Measurements from ENCODE around the gene OSCAR.
A peak's percentile ranks its signal among the peaks of the same experiment; 100 is the strongest.
"Not testable (repeated sequence)": the region's sequence is repeated elsewhere in the genome, so short reads cannot be mapped to it uniquely, and the experiment has no call there.

The OSCAR gene

GRCh38 chr19:54124393-54124792 is 23.8 kb upstream of the OSCAR start:
- DNase-seq, result no peak

- DNase-seq, result no peak
These were observed 23.1 kb upstream of the OSCAR start for GRCh38 chr19:54123682-54124081.

GRCh38 chr19:54121259-54121658 is 20.7 kb upstream of the OSCAR start:
- DNase-seq, result no peak

DNA sequence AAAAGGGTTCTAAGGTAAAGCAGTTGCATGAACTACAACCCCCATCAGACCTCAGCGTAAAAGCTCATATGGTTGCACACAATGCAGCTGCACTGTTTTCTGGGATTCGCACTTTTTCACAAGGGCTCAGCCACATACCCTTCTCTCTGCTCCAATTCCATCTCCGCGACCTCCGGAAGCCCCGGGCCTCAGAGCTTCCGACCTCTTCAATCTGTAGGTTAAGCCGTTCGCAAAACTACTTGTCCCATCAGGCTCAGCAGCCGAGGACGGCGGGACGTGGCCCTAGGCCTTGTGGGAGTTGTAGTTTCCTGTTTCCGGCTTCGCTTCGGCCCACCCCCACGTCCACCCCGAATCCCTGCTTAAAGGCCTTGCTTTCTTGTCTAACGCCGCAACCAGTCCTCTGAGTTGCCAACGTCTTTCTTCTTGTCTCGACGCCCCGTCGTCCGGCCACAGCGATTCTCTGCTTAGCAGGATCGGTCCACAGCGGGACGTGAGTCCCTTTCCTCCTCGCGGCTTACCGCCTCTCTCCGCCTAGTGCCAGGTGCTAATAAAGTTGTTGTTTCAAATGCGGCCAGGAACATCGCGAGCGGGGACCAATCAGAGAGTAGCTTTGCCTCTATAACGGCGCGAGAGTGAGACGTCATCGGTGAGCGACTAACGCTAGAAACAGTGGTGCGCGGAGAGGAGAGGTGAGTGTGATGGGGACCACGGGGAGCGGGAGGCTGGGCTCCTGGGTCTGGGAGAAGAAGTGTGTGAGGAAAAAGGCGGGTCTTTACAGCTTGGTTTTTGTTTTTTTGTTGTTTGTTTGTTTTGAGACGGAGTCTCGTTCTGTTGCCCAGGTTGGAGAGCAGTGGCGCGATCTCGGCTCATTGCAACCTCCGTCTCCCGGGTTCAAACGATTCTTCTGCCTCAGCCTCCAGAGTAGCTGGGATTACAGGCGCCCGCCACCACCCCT is 14.8 kb upstream of the OSCAR start, which contains the start of the genes PRPF31 and TFPT:
PRPF31 (plus strand) TSS at position 646 of the 955 bp plus-strand sequence. CDS start 2,525 bp downstream, outside the sequence.
TFPT (minus strand) TSS at position 549 of the 955 bp plus-strand sequence; CDS start at position 161, 388 bp downstream.
- DNase-seq, result peak; percentile 99

- no peak for DNase-seq
These were observed 13.9 kb upstream of the OSCAR start for GRCh38 chr19:54114340-54115108.

- no peak for DNase-seq
These were observed 9.0 kb upstream of the OSCAR start for GRCh38 chr19:54109651-54110050.

GRCh38 chr19:54108496-54108895 is 7.9 kb upstream of the OSCAR start:
- DNase-seq, result no peak

DNA sequence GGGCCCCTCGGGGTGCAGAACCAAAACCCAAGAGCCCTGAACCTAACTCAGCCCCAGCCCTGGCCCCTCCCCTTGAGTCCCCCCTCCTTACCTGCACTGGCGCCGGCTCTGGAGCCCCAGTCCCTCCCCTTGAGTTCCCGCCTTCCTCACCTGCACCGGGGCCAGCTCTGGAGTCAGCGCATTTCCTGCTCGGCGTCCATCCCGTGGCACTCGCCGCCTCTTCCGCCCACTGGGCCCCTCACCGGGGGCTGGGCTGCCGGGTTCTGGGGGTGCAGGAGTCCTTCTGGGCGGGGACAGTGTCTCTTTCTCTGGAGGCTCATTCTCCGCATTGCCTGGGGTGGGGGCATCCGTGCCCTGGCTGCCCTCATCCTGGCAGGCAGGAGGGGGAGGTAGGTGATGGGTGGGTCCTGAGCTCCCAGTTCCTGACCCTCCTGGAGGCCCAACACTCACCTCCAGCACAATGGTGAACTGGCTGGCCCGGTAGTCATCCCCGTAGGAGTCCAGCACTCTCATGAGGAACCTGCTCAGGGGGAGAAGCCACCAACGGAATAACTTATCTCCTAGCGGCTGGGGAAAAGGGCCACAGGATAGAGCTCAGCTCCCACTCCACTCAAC is 7.4 kb upstream of the OSCAR start:
- no peak for DNase-seq

- DNase-seq, result no peak
These were observed 6.1 kb upstream of the OSCAR start for GRCh38 chr19:54106716-54107115.

GRCh38 chr19:54105796-54106195 is 5.2 kb upstream of the OSCAR start:
- no peak for DNase-seq

DNA sequence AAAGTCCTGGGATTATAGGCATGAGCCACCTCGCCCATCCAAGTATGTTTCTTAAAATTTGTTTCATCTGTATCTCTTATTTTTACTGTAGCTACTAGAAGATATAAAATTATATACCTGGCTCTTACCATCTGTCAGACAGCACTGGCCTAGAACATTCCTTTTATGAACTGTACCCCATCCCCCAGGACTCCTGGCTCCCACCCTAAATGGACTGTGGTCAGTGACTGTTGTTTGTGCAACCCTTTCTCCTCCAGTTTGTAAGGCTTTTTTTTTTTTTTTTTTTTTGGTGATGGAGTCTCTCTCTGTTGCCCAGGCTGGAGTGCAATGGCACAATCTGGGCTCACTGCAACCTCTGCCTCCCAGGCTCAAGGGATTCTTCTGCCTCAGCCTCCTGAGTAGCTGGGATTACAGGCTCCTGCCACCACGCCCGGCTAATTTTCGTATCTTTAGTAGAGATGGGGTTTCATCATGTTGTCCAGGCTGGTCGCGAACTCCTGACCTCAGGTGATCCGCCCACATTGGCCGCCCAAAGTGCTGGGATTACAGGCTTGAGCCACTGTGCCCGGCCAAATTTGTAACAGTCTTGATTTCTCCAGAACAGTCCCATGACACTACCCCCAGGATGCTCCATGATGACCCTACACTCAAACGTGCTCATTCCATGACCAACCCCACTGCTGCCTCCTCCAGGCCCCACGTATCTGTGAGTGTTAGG is 4.6 kb upstream of the OSCAR start:
- no peak for DNase-seq

DNA sequence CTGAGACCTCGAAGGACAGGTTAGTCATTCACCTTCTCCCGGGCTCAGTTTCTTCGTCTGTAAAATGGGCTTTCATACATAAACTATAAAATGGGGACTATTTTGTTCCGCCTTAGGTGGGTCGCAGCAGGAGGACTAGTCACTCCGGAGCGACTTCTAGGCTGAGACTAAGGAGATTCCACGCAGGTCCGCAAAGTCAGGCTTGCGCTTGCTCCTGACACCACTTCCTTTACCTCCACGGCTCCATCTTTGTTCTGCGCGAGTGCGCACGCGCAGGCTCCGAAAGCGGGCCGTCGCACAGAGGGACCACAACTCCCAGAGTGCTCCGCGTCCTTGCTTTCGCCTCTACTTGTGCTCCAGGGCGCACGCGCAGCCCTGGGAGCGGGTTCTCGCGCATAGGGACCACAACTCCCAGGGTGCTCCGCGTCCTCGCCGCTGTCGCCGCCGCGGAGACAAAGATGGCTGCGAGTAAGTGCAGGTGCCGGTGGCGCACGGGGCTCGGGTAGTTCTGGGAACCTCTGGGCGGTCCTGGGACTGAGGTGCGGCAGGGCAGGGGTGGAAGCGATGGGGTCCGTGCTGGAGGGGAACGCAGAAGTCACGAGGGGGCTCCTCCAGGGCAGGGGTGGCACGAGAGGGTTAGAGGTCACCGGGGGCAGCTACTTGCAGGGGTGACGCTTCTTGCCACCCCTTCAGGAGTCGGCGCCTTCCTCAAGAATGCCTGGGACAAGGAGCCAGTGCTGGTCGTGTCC is 2.0 kb upstream of the OSCAR start, which contains the start of gene NDUFA3:
NDUFA3 (plus strand) TSS at position 435 of the 749 bp plus-strand sequence; CDS start at position 459, 24 bp downstream.
- DNase-seq, result peak; percentile 96

DNA sequence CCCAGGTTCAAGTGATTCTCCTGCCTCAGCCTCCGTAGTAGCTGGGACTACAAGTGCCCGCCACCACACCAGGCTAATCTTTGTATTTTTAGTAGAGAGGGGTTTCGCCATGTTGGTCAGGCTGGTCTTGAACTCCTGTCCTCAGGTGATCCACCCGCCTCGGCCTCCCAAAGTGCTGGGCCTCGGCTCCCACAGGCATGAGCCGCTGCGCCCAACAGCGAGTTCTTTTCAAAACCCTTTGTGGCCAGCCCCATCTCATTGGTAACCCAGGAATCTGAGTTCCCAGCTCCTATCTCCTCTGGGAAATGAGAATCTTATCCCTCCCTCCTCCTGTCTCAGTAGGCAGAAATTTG is 724 bp downstream of the OSCAR start:
- DNase-seq, result not testable (repeated sequence)

DNA sequence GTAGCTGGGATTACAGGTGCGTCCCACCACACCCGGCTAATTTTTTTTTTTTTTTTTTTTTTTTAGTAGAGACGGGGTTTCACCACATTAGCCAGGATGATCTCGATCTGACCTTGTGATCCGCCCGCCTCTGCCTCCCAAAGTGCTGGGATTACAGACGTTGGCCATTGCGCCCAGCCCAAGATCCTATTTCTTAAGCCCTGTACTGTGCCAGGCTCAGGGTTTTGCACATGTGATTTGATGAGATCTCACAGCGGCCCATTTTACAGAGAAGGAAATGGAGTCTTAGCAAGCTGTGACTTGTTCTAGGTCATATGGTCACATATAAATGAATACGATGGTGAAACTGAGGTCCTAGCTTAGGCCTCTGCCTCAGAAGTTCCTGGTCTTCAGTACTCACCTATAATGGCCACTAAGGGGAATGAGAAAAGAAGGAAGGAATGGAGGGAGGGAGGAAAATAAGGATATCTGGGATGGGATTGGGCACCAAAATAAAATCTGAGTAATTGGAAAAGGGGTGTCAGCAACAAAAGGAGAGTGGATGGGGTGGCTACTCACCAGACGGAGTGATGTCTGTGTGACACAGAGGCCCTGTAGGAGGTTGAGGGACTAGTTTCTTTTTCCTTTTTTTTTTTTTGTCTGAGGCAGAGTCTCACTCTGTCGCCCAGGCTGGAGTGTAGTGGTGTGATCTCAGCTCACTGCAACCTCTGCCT is 1.3 kb downstream of the OSCAR start:
- DNase-seq, result no peak

GRCh38 chr19:54096617-54097106 is 3.9 kb downstream of the OSCAR start:
- DNase-seq, result peak; percentile 20

- DNase-seq, result peak; percentile 26
These were observed 4.6 kb downstream of the OSCAR start for GRCh38 chr19:54095859-54096616.

- DNase-seq, result no peak
These were observed 5.3 kb downstream of the OSCAR start for GRCh38 chr19:54095136-54095858.

GRCh38 chr19:54094426-54095000 is 6.1 kb downstream of the OSCAR start:
- DNase-seq, result no peak

GRCh38 chr19:54084410-54084809 is 16.2 kb downstream of the OSCAR start:
- DNase-seq, result no peak

All from NCI-H748 treated with DMSO at 0.1 percent for 48 hours (cell line).